ENCODE results near the gene PRMT3.

The PRMT3 gene

GRCh38 chr11:20355221-20356219, 32.0 kb upstream of the PRMT3 start:
- TF ChIP-seq RAD21 (IDR thresholded peaks at IDR 0.05; ENCODE audit: low read depth) (peak; percentile 21; the same call in 1 of the 2 replicates), USF1 (IDR thresholded peaks at IDR 0.05) (peak; percentile 61), EGR1 (IDR thresholded peaks at IDR 0.05) (no peak), ZBTB7A (IDR thresholded peaks at IDR 0.05; ENCODE audit: low read depth) (no peak), MAX (IDR thresholded peaks at IDR 0.05) (peak; percentile 18; the same call in 1 of the 2 replicates), YY1 (IDR thresholded peaks at IDR 0.05; ENCODE audit: low read depth) (no peak), CREB1 (IDR thresholded peaks at IDR 0.05; ENCODE audit: low read depth) (no peak), CEBPB (IDR thresholded peaks at IDR 0.05) (no peak), EP300 (IDR thresholded peaks at IDR 0.05; ENCODE audit: borderline replicate concordance) (no peak), TEAD4 (IDR thresholded peaks at IDR 0.05) (no peak)

GRCh38 chr11:20357150-20357549, 30.4 kb upstream of the PRMT3 start:
- no peak for TF ChIP-seq TCF12 (IDR thresholded peaks at IDR 0.05; ENCODE audit: low read depth)
- no peak for TF ChIP-seq USF1 (IDR thresholded peaks at IDR 0.05)
- TF ChIP-seq FOXM1 (IDR thresholded peaks at IDR 0.05; ENCODE audit: borderline replicate concordance, low read depth): no peak
- TF ChIP-seq CEBPB (IDR thresholded peaks at IDR 0.05): no peak
- no peak for TF ChIP-seq TEAD4 (IDR thresholded peaks at IDR 0.05)
- no peak for TF ChIP-seq MAX (IDR thresholded peaks at IDR 0.05)
- no peak for TF ChIP-seq REST (IDR thresholded peaks at IDR 0.05; ENCODE audit: low read depth)
- TF ChIP-seq RAD21 (IDR thresholded peaks at IDR 0.05; ENCODE audit: low read depth): no peak
- no peak for TF ChIP-seq TAF1 (IDR thresholded peaks at IDR 0.05; ENCODE audit: low read depth)
- TF ChIP-seq EGR1 (IDR thresholded peaks at IDR 0.05): no peak
- no peak for TF ChIP-seq NFIC (IDR thresholded peaks at IDR 0.05)
- TF ChIP-seq ZBTB7A (IDR thresholded peaks at IDR 0.05; ENCODE audit: low read depth): no peak
- TF ChIP-seq EP300 (IDR thresholded peaks at IDR 0.05; ENCODE audit: borderline replicate concordance): no peak
- no peak for TF ChIP-seq YY1 (IDR thresholded peaks at IDR 0.05; ENCODE audit: low read depth)

- TF ChIP-seq FOXM1 (IDR thresholded peaks at IDR 0.05; ENCODE audit: borderline replicate concordance, low read depth) (no peak), EGR1 (IDR thresholded peaks at IDR 0.05) (no peak), ZBTB7A (IDR thresholded peaks at IDR 0.05; ENCODE audit: low read depth) (no peak), TAF1 (IDR thresholded peaks at IDR 0.05; ENCODE audit: low read depth) (no peak), YY1 (IDR thresholded peaks at IDR 0.05; ENCODE audit: low read depth) (no peak), CREB1 (IDR thresholded peaks at IDR 0.05; ENCODE audit: low read depth) (no peak), USF1 (IDR thresholded peaks at IDR 0.05) (no peak), EP300 (IDR thresholded peaks at IDR 0.05; ENCODE audit: borderline replicate concordance) (no peak), RAD21 (IDR thresholded peaks at IDR 0.05; ENCODE audit: low read depth) (no peak), TCF12 (IDR thresholded peaks at IDR 0.05; ENCODE audit: low read depth) (no peak), REST (IDR thresholded peaks at IDR 0.05; ENCODE audit: low read depth) (no peak), CEBPB (IDR thresholded peaks at IDR 0.05) (no peak), MAX (IDR thresholded peaks at IDR 0.05) (no peak), NFIC (IDR thresholded peaks at IDR 0.05) (no peak)
Observed at GRCh38 chr11:20360650-20361049, 26.9 kb upstream of the PRMT3 start.

- TF ChIP-seq REST (IDR thresholded peaks at IDR 0.05; ENCODE audit: low read depth) (no peak), RAD21 (IDR thresholded peaks at IDR 0.05; ENCODE audit: low read depth) (no peak), FOXM1 (IDR thresholded peaks at IDR 0.05; ENCODE audit: borderline replicate concordance, low read depth) (no peak), CREB1 (IDR thresholded peaks at IDR 0.05; ENCODE audit: low read depth) (no peak), EP300 (IDR thresholded peaks at IDR 0.05; ENCODE audit: borderline replicate concordance) (no peak), TEAD4 (IDR thresholded peaks at IDR 0.05) (no peak), MAX (IDR thresholded peaks at IDR 0.05) (no peak), USF1 (IDR thresholded peaks at IDR 0.05) (no peak)
Observed at GRCh38 chr11:20362481-20362880, 25.0 kb upstream of the PRMT3 start.

Measured in Ishikawa (cell line).